Right kidney (tissue), 1 donor: Measurements from ENCODE around the gene DMGDH.

Source experiments
- DNase-seq: peaks from one replicate; pipeline ENCODE4 v3.0.0-alpha.2; 2016

The DMGDH gene

GRCh38 chr5:79074641-79075040 is 5.2 kb upstream of the DMGDH start:
- DNase-seq = no peak

GRCh38 chr5:79070350-79070667 is 835 bp upstream of the DMGDH start:
- DNase-seq = no peak

- DNase-seq = no peak
Observed at GRCh38 chr5:79062436-79062835, 7.0 kb downstream of the DMGDH start.

GRCh38 chr5:79059674-79060073 is 9.8 kb downstream of the DMGDH start:
- no peak for DNase-seq

- DNase-seq = no peak
Observed at GRCh38 chr5:79056847-79057246, 12.6 kb downstream of the DMGDH start.

GRCh38 chr5:79055017-79055416 is 14.5 kb downstream of the DMGDH start:
- DNase-seq = no peak

GRCh38 chr5:79053321-79053720 is 16.2 kb downstream of the DMGDH start:
- no peak for DNase-seq

- DNase-seq = no peak
Observed at GRCh38 chr5:79050498-79050897, 19.0 kb downstream of the DMGDH start.

- no peak for DNase-seq
Observed at GRCh38 chr5:79048437-79048836, 21.0 kb downstream of the DMGDH start.

- DNase-seq = no peak
Observed at GRCh38 chr5:79047199-79047598, 22.3 kb downstream of the DMGDH start.

GRCh38 chr5:79042188-79042587 is 27.3 kb downstream of the DMGDH start:
- no peak for DNase-seq

- DNase-seq = no peak
Observed at GRCh38 chr5:79036769-79037168, 32.7 kb downstream of the DMGDH start.

- DNase-seq = no peak
Observed at GRCh38 chr5:79035237-79035636, 34.2 kb downstream of the DMGDH start.

GRCh38 chr5:79032782-79033181 is 36.7 kb downstream of the DMGDH start:
- no peak for DNase-seq

GRCh38 chr5:79032031-79032695 is 37.3 kb downstream of the DMGDH start:
- DNase-seq = no peak

- DNase-seq = peak; percentile 44
Observed at GRCh38 chr5:79031485-79031867, 38.0 kb downstream of the DMGDH start.

GRCh38 chr5:79030663-79031484 is 38.6 kb downstream of the DMGDH start:
- DNase-seq = peak; percentile 49

GRCh38 chr5:79025054-79025472 is 44.4 kb downstream of the DMGDH start:
- peak; percentile 70 for DNase-seq

GRCh38 chr5:79023947-79024346 is 45.5 kb downstream of the DMGDH start:
- DNase-seq = no peak

GRCh38 chr5:79023348-79023747 is 46.1 kb downstream of the DMGDH start:
- no peak for DNase-seq

- no peak for DNase-seq
Observed at GRCh38 chr5:79022771-79023170, 46.7 kb downstream of the DMGDH start.

GRCh38 chr5:79021753-79022152 is 47.7 kb downstream of the DMGDH start:
- no peak for DNase-seq

GRCh38 chr5:79020861-79021561 is 48.5 kb downstream of the DMGDH start:
- peak; percentile 37 for DNase-seq

- no peak for DNase-seq
Observed at GRCh38 chr5:79014631-79015030, 54.8 kb downstream of the DMGDH start.
